NCI-H128 (cell line): ENCODE results near the gene SLC44A1.
"Not testable (repeated sequence)": the region's sequence is repeated elsewhere in the genome, so short reads cannot be mapped to it uniquely, and the experiment has no call there.

ENCODE experiments used
- DNase-seq: peaks from one replicate; lab custom pipeline; 2025; ENCODE audit not compliant: unreplicated experiment; lab: John Stamatoyannopoulos, UW

Gene SLC44A1

DNA sequence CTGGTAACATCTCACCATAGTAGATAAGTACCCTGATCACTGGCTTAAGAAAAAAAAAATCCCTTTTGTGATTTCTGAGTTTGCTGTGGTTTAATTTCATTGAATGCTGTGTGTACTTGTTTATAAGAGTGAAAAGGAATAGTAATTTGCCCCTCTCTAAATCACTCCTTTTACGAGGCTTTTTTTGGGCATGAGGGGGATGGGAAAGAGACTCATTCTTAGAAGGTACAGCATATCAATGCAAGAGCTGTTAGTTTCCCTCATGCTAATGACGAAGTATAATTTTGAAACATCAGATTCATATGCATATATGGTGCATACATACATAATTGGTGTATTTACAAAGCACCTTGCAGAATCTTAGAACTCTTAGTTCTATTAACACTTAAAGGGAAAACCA lies 2.4 kb upstream of the SLC44A1 start:
- no peak for DNase-seq

DNA sequence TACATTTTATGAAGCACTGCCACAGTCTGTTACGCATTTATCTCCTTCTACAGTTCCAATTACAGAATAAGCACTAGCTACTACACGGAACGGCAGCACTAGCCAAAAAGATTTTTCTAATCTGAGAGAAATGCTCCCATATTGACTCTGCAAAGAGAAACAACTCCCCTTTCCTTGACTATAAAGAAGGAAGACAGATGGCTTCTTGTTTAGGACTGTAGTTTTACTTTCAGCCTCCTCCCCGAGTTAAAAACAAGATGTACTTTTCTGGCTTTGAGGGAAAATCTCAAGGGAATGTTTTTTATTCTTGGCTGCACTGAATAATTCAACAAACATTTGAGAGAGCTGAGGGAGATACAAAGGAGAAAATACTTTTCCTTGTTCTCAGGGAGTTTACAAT lies 1.9 kb upstream of the SLC44A1 start:
- DNase-seq, result no peak

GRCh38 chr9:105243015-105243686 lies 1.3 kb upstream of the SLC44A1 start:
- no peak for DNase-seq

DNA sequence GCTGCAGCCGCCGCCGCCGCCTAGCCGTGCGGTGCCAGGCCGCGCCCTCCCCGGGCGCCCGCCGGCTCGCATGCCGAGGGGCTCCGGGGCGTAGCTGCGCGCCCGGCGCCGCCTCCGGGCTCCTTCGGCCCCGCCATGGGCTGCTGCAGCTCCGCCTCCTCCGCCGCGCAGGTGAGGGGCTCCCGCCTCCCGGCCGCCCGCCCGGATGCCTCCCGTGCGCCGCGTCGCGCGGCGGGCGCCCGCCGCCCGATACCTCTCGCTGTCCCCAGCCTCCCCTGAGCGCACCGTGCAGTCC lies 230 bp downstream of the SLC44A1 start:
- no peak for DNase-seq

- DNase-seq, result peak; percentile 58
Measured at GRCh38 chr9:105245029-105245890, 809 bp downstream of the SLC44A1 start.

GRCh38 chr9:105245891-105246161 lies 1.4 kb downstream of the SLC44A1 start:
- DNase-seq, result no peak

DNA sequence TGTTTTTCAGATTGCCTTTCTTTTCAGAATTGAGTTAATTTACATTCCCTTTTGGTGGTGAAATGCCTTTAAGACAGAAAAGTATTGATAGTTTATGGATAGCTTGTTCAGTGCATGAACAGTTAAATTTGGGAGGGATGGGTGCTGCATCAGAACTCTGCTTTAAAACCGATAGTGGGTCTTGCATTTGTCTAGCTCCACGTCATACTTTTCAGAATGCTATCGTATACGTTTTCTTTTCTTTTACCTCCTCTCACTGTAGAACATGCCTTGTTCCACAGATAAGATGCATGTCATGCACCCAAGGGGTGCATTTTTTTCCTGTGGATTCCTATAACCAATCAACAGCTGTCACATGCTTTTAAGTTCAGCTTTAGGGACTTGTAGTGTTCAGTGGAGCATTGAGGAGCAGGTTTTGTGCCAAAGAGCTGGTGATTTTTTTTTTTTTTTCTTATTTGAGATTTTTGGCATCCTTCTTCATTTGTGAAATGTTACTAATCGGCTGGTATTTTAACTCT lies 2.3 kb downstream of the SLC44A1 start:
- DNase-seq, result no peak

DNA sequence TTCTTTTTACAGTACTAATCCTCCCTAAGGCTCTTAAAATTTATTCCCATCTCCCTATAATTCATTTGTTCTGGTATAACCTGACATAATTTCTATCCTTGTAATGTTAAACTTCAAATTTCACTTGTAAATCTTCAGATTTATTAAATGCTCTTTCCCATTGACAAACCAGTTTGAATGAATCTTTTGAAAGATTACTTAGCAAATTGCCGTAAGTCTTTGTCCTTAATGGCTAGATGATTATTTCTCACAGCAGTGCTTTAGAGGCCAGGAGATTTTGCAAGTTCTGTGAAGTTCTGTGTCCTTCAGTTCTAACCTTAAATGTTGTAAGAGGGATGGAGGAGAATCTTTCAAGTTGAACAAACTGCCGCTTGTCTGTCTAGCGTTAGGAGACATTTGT lies 4.2 kb downstream of the SLC44A1 start:
- DNase-seq, result no peak

GRCh38 chr9:105251133-105251532 lies 6.7 kb downstream of the SLC44A1 start:
- DNase-seq, result no peak

DNA sequence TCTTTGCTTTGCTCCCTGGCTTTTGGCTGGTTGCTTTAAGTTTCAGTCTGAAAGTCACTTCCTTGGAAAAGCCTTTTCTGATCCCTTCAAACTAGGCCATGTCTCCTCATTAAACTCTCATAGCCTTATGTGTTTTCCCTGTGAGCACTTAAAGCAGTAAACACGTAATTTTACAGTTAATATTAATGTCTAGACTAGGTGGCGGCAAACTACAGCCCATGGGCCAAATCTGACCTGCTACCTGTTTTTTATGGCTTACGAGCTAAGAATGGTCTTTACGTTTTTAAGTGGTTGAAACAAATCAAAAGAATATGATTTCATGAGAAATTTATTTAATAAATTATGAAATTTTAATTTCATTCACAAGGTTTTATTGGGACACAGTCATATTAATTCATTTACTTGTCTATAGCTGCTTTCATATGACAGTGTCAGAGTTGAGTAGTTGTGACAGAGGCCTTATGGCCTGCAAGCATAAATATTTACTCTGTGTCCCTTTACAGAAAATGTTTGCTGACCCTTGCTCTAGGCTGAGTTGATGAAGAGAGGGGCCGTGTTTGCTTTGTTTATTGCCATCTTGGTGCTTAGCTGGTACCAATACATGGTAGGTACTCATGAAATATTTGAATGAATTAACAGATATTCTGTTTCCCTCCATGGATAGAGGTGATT lies 7.4 kb downstream of the SLC44A1 start:
- no peak for DNase-seq

DNA sequence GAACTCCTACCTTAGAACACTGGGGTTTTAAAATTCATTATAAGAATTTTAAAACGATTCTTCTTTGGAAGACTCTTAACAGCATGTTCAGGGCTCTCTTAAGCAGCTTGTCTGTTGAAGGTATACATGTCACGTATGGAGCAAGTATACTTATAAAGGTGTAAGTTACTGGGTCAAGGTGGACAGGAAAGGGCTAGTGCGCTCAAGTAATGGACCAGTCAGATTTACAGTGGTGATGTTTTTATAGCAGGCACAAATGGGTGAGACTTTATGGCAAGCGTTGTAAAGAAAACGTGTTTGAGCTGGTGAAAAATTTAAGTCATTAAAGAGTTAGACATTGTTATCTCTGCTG lies 7.9 kb downstream of the SLC44A1 start:
- no peak for DNase-seq

- no peak for DNase-seq
Measured at GRCh38 chr9:105254226-105254625, 9.8 kb downstream of the SLC44A1 start.

GRCh38 chr9:105255421-105255820 lies 11.0 kb downstream of the SLC44A1 start:
- no peak for DNase-seq

- DNase-seq, result not testable (repeated sequence)
Measured at GRCh38 chr9:105256569-105256968, 12.1 kb downstream of the SLC44A1 start.

DNA sequence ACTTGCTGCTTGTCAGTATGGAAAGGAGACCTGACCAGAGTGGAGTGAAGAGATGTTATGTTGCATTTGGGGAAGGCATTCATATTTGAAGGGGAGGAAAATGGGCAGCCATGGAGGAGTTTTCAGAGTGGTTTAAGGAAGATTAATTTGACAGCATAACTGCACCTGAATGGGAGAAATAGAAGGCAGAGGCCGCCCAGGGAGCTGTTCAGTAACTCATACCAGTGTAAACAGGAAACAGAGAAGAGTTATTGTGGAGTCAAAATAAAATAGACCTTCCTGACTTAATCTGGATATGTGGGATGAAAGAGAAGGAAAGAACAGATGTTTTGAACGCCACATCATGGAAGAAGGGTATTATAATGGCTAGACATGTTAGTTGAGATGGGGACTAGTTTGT lies 13.4 kb downstream of the SLC44A1 start:
- DNase-seq, result no peak

DNA sequence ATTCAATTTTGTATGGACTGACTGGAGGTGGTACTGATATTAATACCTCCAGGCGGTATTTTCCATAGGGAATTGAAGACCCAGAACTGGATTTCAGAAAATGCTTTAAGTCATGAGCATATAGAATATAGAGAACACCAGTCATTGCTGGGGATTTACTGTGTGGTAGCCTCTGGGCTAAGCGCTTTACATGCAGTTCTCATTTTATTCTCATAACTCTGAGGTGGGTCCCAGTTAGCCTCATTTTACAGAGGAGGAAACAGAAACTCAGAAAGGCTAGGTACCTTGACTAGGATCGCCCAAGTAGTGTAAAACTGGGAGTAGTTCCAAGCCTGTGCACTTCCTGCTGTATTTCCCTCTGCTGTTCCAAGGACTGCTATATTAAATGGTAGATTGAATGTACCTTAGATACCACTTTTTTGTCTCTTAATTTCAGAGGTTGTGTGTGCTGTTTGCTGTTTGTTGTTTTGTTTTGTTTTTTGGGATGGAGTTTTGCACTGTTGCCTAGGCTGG lies 13.8 kb downstream of the SLC44A1 start:
- DNase-seq, result no peak

GRCh38 chr9:105259274-105259673 lies 14.8 kb downstream of the SLC44A1 start:
- DNase-seq, result no peak

GRCh38 chr9:105259731-105260612 lies 15.5 kb downstream of the SLC44A1 start:
- no peak for DNase-seq

- no peak for DNase-seq
Measured at GRCh38 chr9:105262497-105262896, 18.0 kb downstream of the SLC44A1 start.

DNA sequence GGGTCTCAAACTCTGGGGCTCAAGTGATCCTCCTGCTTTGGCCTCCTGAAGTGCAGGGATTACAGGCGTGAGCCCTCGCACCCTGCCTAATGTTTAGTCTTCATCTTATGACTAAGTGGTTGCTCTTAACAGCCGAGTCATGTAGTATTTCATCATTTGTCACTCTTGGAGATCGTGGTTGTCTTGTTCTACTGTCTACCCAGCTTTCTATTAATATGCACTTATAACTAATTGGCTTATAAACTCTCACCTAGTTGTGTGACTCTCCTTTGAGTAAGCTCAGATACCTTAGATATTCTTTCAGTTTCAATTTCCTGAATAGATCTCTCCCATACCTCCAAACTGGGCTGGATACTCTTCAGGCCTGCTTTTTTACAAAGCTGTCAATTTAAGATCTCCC lies 19.9 kb downstream of the SLC44A1 start:
- DNase-seq, result no peak

DNA sequence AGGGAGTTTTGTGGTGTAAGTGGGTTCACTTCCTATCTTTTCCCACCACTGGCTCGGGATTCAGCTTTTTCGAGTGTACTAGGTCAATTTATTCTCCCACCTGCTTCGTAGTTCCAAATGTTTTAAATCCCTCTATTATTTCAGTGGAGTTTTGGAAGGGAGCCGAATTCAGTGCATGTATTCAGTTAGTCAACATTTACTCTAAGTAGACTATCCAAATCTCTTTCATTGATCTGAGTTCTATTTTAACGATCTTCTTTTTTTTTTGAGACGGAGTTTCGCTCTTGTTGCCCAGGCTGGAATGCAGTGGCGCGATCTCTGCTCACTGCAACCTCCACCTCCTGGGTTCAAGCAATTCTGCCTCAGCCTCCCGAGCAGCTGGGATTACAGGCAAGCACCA lies 23.8 kb downstream of the SLC44A1 start:
- DNase-seq, result not testable (repeated sequence)
